ENCODE data around the gene EXD2. TPM values are rescaled to one million over a fixed set of nuclear protein-coding genes. Genes with fewer than 3 reads are reported as not detected.
"Not testable (repeated sequence)": the region's sequence is repeated elsewhere in the genome, so short reads cannot be mapped to it uniquely, and the experiment has no call there.

The EXD2 gene
- total RNA-seq, 1 donor from 2014 or later, result 17.7 TPM

GRCh38 chr14:69290881-69291280, 99.6 kb downstream of the EXD2 start:
- intact Hi-C loops (cut with micrococcal nuclease); ATAC-seq; DNase-seq: not testable (repeated sequence)

- DNase-seq (peak; percentile 36), ATAC-seq (no peak)
- intact Hi-C loops (cut with micrococcal nuclease), result no loop called here
Observed at GRCh38 chr14:69291396-69291795, 100.1 kb downstream of the EXD2 start.

- intact Hi-C loops (cut with micrococcal nuclease), result no loop called here
- no peak for DNase-seq
- ATAC-seq, result peak; percentile 22
Observed at GRCh38 chr14:69291891-69292561, 100.7 kb downstream of the EXD2 start.

Other genes starting within 250 kb of the EXD2 start
- gene ACTN1, start 212.2 kb upstream of the EXD2 start, total RNA-seq, result 90.5 TPM
- gene DCAF5, start 38.4 kb upstream of the EXD2 start, total RNA-seq, result 62.6 TPM
- gene GALNT16, start 68.7 kb downstream of the EXD2 start, total RNA-seq, result 101 TPM
- 100.0 TPM for gene ERH, start 206.8 kb downstream of the EXD2 start, total RNA-seq
- 18.4 TPM for gene SLC39A9, start 207.2 kb downstream of the EXD2 start, total RNA-seq